ENCODE measurements around the gene TMEM178A. TPM values are rescaled to one million over a fixed set of nuclear protein-coding genes. Genes with fewer than 3 reads are reported as not detected.

TMEM178A gene
- total and polyA plus RNA-seq, 4 donors: 1.4 to 4.8 (median 3.2) TPM

DNA sequence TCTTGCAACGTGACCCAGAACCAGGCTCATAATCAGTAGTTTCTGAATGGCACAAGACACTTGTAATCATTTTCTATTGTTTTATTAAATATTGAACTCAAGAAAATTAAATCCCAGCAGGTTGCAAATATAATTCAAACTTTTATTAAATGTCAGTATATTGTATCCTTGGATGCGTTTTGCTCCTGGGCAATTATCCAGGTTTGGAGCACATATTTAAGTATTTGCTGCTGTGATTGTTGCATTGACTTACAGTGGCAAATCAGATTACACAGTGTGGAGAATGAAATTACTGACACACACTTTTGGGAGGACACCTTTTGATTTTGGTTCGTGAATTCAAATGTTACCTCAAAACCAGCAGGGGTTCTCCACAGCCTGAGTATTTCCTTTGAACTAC lies 27.1 kb upstream of the TMEM178A start:
- TF ChIP-seq, protein P1, sequence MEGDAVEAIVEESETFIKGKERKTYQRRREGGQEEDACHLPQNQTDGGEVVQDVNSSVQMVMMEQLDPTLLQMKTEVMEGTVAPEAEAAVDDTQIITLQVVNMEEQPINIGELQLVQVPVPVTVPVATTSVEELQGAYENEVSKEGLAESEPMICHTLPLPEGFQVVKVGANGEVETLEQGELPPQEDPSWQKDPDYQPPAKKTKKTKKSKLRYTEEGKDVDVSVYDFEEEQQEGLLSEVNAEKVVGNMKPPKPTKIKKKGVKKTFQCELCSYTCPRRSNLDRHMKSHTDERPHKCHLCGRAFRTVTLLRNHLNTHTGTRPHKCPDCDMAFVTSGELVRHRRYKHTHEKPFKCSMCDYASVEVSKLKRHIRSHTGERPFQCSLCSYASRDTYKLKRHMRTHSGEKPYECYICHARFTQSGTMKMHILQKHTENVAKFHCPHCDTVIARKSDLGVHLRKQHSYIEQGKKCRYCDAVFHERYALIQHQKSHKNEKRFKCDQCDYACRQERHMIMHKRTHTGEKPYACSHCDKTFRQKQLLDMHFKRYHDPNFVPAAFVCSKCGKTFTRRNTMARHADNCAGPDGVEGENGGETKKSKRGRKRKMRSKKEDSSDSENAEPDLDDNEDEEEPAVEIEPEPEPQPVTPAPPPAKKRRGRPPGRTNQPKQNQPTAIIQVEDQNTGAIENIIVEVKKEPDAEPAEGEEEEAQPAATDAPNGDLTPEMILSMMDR (IDR thresholded peaks at IDR 0.05; ENCODE audit: control extremely low read depth, extremely low read depth): no peak
- Histone ChIP-seq H3K27ac (ENCODE audit: low read depth in 1 of 2, low read length in 1 of 2) (no peak overlapping the region), H3K9me3 (ENCODE audit: control insufficient read depth in 4 of 4, insufficient read depth in 3 of 4, low read length in 3 of 4) (no peaks in the 10 kb centered on the region), H3K4me3 (no peak overlapping the region), H3K4me1 (ENCODE audit: control insufficient read depth in 5 of 5, insufficient read depth in 5 of 5, low read length in 5 of 5) (peaks cover 0 to 6% (median 5%) of the 10 kb centered on the region in 5 donors), H3K27me3 (ENCODE audit: control insufficient read depth in 3 of 3, insufficient read depth in 3 of 3, low read length in 2 of 3) (no peaks in the 10 kb centered on the region), H3K36me3 (ENCODE audit: control insufficient read depth in 4 of 4, insufficient read depth in 4 of 4, low read length in 4 of 4) (no peaks in the 10 kb centered on the region), H3K9ac (ENCODE audit: insufficient read depth in 1 of 2, low read length in 2 of 2) (no peak overlapping the region)
- WGBS, 2 donors: 71 to 72% methylated on average over 3 of the region's 3 CpGs
- DNase-seq (peak in 1 of 3 donors; percentile 31), ATAC-seq (ENCODE audit: insufficient read depth, low FRiP score) (no peak)

GRCh38 chr2:39640107-39640506 lies 25.6 kb upstream of the TMEM178A start:
- no peaks in the 10 kb centered on the region for H3K27me3 ChIP-seq (ENCODE audit: control insufficient read depth in 3 of 3, insufficient read depth in 3 of 3, low read length in 2 of 3)
- no peak overlapping the region for H3K27ac ChIP-seq (ENCODE audit: low read depth in 1 of 2, low read length in 1 of 2)
- TF ChIP-seq, protein P1 (IDR thresholded peaks at IDR 0.05; ENCODE audit: control extremely low read depth, extremely low read depth): no peak
- ATAC-seq (ENCODE audit: insufficient read depth, low FRiP score) (no peak), DNase-seq (no peak)
- peaks cover 0 to 6% (median 0%) of the 10 kb centered on the region in 5 donors for H3K4me1 ChIP-seq (ENCODE audit: control insufficient read depth in 5 of 5, insufficient read depth in 5 of 5, low read length in 5 of 5)
- H3K9ac ChIP-seq (ENCODE audit: insufficient read depth in 1 of 2, low read length in 2 of 2): no peak overlapping the region
- WGBS, 2 donors: 89 to 100% methylated on average over 2 of the region's 2 CpGs
- H3K4me3 ChIP-seq: no peak overlapping the region
- H3K36me3 ChIP-seq (ENCODE audit: control insufficient read depth in 4 of 4, insufficient read depth in 4 of 4, low read length in 4 of 4): no peaks in the 10 kb centered on the region
- H3K9me3 ChIP-seq (ENCODE audit: control insufficient read depth in 4 of 4, insufficient read depth in 3 of 4, low read length in 3 of 4): no peaks in the 10 kb centered on the region

DNA sequence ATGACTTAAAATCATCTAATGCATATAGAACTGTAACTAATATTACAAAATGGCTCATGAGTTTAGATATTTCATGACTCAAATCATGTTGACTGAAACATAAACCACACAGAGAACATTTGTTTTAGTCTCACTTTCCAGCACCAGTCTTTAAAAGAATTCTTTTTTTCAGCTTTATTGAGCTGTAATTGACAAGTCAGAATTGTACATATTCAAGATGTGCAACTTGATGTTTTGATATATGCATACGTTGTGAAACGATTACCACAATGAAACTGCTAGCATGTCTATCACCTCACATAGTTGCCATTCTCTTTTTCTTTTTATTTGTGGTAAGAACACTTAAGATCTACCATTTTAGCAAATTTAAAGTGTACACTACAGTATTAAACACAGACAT lies 25.0 kb upstream of the TMEM178A start:
- ATAC-seq (ENCODE audit: insufficient read depth, low FRiP score): no peak
- H3K9me3 ChIP-seq (ENCODE audit: control insufficient read depth in 4 of 4, insufficient read depth in 3 of 4, low read length in 3 of 4): no peaks in the 10 kb centered on the region
- TF ChIP-seq, protein P1 (IDR thresholded peaks at IDR 0.05; ENCODE audit: control extremely low read depth, extremely low read depth): no peak
- WGBS, 2 donors: 77 to 90% methylated on average over 2 of the region's 2 CpGs
- H3K9ac ChIP-seq (ENCODE audit: insufficient read depth in 1 of 2, low read length in 2 of 2): no peak overlapping the region
- H3K36me3 ChIP-seq (ENCODE audit: control insufficient read depth in 4 of 4, insufficient read depth in 4 of 4, low read length in 4 of 4): no peaks in the 10 kb centered on the region
- peaks cover 0 to 6% (median 0%) of the 10 kb centered on the region in 5 donors for H3K4me1 ChIP-seq (ENCODE audit: control insufficient read depth in 5 of 5, insufficient read depth in 5 of 5, low read length in 5 of 5)
- no peak overlapping the region for H3K27ac ChIP-seq (ENCODE audit: low read depth in 1 of 2, low read length in 1 of 2)
- DNase-seq: no peak
- no peaks in the 10 kb centered on the region for H3K27me3 ChIP-seq (ENCODE audit: control insufficient read depth in 3 of 3, insufficient read depth in 3 of 3, low read length in 2 of 3)
- no peak overlapping the region for H3K4me3 ChIP-seq

- no peak for ATAC-seq (ENCODE audit: insufficient read depth, low FRiP score)
- TF ChIP-seq, protein P1 (IDR thresholded peaks at IDR 0.05; ENCODE audit: control extremely low read depth, extremely low read depth): no peak
- no peak overlapping the region for H3K9ac ChIP-seq (ENCODE audit: insufficient read depth in 1 of 2, low read length in 2 of 2)
- no peak overlapping the region for H3K27ac ChIP-seq (ENCODE audit: low read depth in 1 of 2, low read length in 1 of 2)
- no peaks in the 10 kb centered on the region for H3K36me3 ChIP-seq (ENCODE audit: control insufficient read depth in 4 of 4, insufficient read depth in 4 of 4, low read length in 4 of 4)
- no peaks in the 10 kb centered on the region for H3K9me3 ChIP-seq (ENCODE audit: control insufficient read depth in 4 of 4, insufficient read depth in 3 of 4, low read length in 3 of 4)
- peaks cover 0 to 6% (median 0%) of the 10 kb centered on the region in 5 donors for H3K4me1 ChIP-seq (ENCODE audit: control insufficient read depth in 5 of 5, insufficient read depth in 5 of 5, low read length in 5 of 5)
- 87 to 98% methylated on average over 1 of the region's 1 CpG for WGBS, 2 donors
- no peak overlapping the region for H3K4me3 ChIP-seq
- no peaks in the 10 kb centered on the region for H3K27me3 ChIP-seq (ENCODE audit: control insufficient read depth in 3 of 3, insufficient read depth in 3 of 3, low read length in 2 of 3)
- DNase-seq: no peak
These were observed 24.1 kb upstream of the TMEM178A start for GRCh38 chr2:39641635-39642034.
